GM12891 (cell line): ENCODE results near the gene AGAP5.

Experiments used
- DNase-seq: peaks from one replicate; pipeline ENCODE4 v3.0.0; 2011; ENCODE audit warnings: low spot score; ENCODE audit not compliant: insufficient read length
- FAIRE-seq: peaks from 2 replicates; lab custom pipeline; 2011; peaks lifted over from hg19 to GRCh38; lab: Jason Lieb, UNC
- PAX5 ChIP-seq: IDR thresholded peaks from 2 replicates; pipeline ENCODE4 v1.6.1; 2011; ENCODE audit warnings: low read length, moderate library complexity, mild to moderate bottlenecking; ENCODE audit not compliant: insufficient read depth, severe bottlenecking
- POLR2A ChIP-seq: IDR thresholded peaks from 2 replicates; pipeline ENCODE4 v1.6.1; 2011; ENCODE audit warnings: low read depth, low read length, control low read depth
- POLR2AphosphoS5 ChIP-seq: IDR thresholded peaks from 2 replicates; pipeline ENCODE4 v1.6.1; 2011; ENCODE audit warnings: low read depth, low read length, control low read depth
- POU2F2 ChIP-seq: IDR thresholded peaks from 2 replicates; pipeline ENCODE4 v1.6.1; 2011; ENCODE audit warnings: low read depth, mild to moderate bottlenecking, control low read depth, low read length, moderate library complexity
- SPI1 ChIP-seq: IDR thresholded peaks from 2 replicates; pipeline ENCODE4 v1.6.1; 2011; ENCODE audit warnings: low read depth, low read length, control low read depth
- TAF1 ChIP-seq: IDR thresholded peaks from 2 replicates; pipeline ENCODE4 v1.6.1; 2011; ENCODE audit warnings: low read depth, low read length, control low read depth

Gene AGAP5

DNA sequence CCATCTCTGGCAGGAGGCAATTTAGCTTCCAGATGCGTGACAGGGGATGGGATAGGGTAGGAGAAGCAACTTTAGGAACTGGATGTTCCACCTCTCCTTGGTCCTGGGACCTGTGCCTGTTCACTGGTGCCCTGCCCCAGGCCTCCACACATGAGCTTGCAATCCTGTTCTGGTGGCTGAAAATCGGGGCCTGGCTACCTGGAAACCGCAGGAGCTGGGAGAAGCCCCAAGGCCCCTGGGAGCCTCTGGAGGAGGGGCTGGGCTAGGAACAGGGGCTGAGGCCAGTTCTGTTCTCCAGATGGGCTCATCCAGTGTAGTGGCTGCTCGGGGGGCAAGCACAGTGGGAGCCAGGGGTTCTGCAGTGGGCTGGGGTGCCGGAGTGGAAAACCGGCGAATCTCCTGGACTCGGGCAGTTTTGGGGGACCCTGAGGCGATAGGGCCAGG is 51.3 kb downstream of the AGAP5 start:
- no peak for DNase-seq
- TF ChIP-seq SPI1 (no peak), POLR2AphosphoS5 (no peak), POLR2A (no peak), PAX5 (no peak), TAF1 (no peak), POU2F2 (no peak)
- FAIRE-seq = no peak

DNA sequence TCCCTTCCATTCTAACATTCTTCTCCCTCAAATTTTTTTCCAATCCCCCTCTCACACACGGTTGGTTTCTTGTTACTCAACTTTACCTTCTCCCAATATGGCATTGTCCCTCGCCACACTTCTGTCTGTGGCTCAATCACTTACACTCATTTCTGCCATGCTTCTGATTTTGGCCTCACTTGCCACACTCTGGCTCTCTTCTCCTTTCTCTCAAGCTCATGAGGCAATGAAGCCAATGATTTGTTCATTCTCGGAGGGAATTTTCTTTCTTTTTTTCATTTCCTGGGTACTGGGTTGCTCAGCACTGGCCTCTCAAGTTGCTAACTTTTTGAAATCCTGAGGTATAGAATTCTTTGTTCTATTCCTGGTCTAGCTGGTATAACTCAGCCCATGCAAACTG is 52.7 kb downstream of the AGAP5 start:
- FAIRE-seq (no peak), DNase-seq (no peak)
- TF ChIP-seq SPI1 = no peak
- TF ChIP-seq POU2F2 = no peak
- TF ChIP-seq TAF1 = no peak
- TF ChIP-seq PAX5 = no peak
- TF ChIP-seq POLR2A = no peak
- no peak for TF ChIP-seq POLR2AphosphoS5

DNA sequence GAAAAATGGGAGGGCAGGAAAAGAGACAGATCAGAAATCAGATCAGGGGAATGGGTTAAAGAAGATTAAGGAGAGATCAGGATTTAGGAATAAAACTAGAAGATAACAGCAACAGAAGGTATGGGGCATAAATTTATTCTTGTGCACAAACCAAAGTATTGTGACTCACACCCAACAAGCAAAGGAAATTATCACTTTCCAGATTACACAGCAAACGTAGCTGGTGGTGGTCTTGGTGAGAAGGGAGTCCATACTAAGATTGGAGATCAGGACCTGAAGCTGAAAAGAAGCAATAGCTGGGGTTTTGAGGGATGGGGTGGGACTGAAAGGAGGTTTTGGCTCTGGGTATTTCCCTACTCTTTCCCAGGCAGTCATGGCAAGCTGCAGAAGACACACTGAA is 53.1 kb downstream of the AGAP5 start:
- TF ChIP-seq TAF1 (no peak), POLR2AphosphoS5 (no peak), SPI1 (no peak), POU2F2 (no peak), PAX5 (no peak), POLR2A (no peak)
- DNase-seq (no peak), FAIRE-seq (no peak)

DNA sequence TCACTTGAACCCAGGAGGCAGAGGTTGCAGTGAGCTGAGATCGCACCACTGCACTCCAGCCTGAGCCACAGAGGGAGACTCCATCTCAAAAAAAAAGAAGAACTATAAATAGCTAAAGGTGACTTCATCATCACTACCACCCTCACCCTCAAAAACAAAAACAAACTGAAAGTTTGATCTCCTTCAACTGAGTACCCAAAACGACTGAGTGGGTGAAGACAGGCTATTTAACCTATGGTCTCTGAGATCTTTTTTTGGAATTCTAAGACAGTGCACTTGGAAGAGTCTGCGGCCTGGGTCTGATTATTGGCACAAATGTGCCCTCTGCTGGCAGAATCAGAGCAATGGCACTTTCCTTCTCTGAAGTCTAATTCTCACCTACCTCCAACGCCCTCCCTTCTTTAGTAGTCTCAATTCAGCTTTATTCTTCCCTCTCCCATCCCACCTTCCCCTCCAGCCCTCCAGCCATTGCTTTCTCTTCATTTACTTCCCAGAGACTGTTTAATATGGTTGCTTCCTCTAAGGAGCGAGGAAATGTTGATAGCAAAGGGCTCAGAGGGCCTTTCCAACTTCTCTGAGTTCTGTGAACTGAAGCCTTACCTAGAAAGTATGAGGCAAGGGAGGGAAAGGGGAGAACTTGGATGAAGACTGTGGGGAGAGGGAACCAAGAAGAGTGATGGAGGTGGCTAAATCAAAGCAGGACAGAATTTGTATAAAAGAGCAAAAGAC is 53.7 kb downstream of the AGAP5 start:
- TF ChIP-seq POU2F2 (no peak), POLR2AphosphoS5 (no peak), SPI1 (no peak), PAX5 (no peak), TAF1 (no peak), POLR2A (no peak)
- FAIRE-seq = peak; percentile 94
- DNase-seq = no peak

DNA sequence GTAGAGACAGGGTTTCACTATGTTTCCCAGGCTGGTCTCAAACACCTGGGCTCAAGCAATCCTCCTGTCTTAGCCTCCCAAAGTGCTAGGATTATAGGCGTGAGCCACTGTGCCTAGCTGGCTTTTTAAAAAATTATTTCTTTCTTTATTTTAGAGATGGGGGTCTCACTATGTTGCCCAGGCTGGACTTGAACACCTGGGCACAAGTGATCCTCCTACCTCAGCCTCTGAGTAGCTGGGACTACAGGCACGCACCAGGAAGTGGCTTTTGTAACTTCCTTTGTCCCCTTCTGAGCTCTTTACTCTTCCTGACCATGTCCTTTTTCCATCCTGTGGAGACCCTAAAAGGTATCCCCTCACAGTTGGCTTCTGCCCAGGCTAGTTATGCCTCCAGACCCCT is 54.5 kb downstream of the AGAP5 start:
- DNase-seq = no peak
- no peak for FAIRE-seq
- TF ChIP-seq SPI1 (no peak), POLR2A (no peak), TAF1 (no peak), POLR2AphosphoS5 (no peak), PAX5 (no peak), POU2F2 (no peak)

DNA sequence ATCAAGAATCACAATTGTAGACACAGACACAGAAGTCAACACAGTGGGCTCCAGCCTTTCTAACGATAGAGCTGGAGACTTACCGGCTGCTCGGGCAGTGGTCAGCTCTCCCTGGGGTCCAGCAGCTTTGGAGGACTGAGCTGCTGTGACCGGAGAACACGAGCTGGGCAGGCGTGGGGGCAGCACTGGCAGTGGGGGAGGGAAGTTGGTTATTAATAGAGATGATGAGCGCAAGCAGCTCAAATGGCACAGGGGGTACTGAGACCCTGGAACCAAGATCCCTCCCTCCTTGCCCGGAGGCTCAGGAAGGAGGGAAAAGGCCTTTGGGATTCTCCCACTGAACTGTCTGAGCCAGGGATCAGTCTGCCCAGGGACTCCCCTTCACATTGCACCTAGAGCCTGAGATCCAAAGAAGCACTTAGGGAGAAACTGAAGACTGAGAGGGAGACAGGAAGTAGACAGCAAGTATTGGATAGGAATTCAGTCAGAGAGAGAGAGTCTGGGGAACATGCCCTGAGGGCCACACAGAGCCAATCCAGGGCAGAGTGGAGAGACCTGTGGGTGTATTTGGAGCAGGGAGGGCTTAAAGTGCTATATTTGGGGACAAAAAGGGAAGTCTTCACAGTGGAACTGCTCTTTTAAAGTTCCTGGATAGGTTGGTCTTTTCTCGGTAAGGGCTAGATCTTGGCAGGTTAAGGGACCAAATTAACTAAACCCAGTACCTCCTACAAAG is 56.4 kb downstream of the AGAP5 start, which contains the start of gene MYOZ1:
Gene MYOZ1 (minus strand): TSS at position 147 of the 733 bp plus-strand sequence. CDS start 1,457 bp downstream, outside the sequence.
- no peak for DNase-seq
- TF ChIP-seq SPI1 (no peak), POU2F2 (no peak), PAX5 (no peak), POLR2AphosphoS5 (no peak), TAF1 (no peak), POLR2A (no peak)
- no peak for FAIRE-seq

DNA sequence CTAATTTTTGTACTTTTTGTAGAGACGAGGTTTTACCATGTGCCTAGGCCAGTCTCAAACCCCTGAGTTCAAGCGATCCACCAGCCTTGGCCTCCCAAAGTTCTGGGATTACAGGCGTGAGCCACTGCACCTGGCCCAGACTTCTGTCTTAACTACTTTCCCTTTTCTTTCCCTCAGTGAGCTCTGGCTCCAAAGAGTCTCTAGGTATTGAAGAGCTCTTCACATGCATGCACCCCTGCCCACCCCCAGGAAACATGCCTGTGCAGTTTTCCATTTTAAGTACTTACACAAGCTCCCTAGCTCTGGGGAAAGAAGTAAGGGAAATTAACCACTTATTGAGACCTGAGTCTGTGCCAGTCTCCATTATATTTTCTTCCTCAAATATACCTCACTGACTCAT is 58.6 kb downstream of the AGAP5 start:
- no peak for FAIRE-seq
- TF ChIP-seq PAX5 = no peak
- no peak for TF ChIP-seq POLR2AphosphoS5
- TF ChIP-seq TAF1 = no peak
- no peak for TF ChIP-seq POU2F2
- no peak for TF ChIP-seq SPI1
- no peak for TF ChIP-seq POLR2A

DNA sequence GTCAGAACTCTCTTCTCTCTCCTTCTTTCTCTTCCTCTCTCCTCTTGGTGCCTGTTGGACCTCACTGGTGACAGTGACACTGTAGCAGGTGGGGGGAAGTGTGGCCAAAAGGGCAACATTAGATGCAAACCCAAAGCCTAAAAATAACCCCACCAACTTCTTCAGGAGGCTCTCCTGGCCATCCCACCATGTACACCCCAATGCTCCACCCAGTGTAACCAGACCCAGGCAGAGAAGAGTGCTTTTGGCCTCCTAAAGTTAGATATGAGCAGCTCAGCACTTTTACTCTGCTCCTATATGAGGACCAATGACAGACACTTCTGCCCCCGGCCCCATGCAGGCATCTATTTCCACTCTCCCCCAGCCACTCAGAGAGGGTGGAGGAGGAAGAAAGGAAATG is 62.1 kb downstream of the AGAP5 start:
- DNase-seq (no peak), FAIRE-seq (no peak)
- TF ChIP-seq PAX5 (no peak), TAF1 (no peak), SPI1 (no peak), POU2F2 (no peak), POLR2AphosphoS5 (no peak), POLR2A (no peak)

More for the DNA sequence above, 58.6 kb downstream of the AGAP5 start:
- no peak for DNase-seq

DNA sequence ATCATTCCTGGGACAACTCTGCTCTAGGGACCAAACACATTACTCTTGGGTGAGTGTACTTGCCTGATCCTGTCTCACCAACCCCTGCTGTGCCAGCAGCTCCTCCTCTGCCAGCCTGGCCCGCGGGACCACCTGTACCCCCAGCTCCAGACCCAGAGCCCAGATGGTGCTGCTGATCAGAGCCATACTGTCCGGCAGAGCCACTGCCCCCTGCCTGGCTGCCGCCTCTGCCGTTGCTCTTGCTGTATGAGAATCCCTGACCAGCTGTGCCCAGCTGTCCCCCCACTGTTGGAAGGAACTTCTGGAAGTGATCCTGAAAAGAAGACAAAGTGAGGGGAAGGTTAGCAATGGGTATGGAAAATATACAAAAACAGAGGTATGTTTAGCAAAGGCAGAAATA is 63.5 kb downstream of the AGAP5 start:
- no peak for FAIRE-seq
- no peak for TF ChIP-seq SPI1
- TF ChIP-seq POU2F2 = no peak
- no peak for TF ChIP-seq POLR2AphosphoS5
- no peak for TF ChIP-seq PAX5
- no peak for TF ChIP-seq POLR2A
- TF ChIP-seq TAF1 = no peak
- no peak for DNase-seq
